HG02642 (cell line): Measurements from ENCODE around the gene BATF3.
"Not testable (repeated sequence)": the region's sequence is repeated elsewhere in the genome, so short reads cannot be mapped to it uniquely, and the experiment has no call there.

ENCODE experiments used
- ATAC-seq: cut with Tn5 transposase; IDR thresholded peaks from one replicate; pipeline ENCODE4 v1.9.1; 2021; ENCODE audit warnings: mild to moderate bottlenecking; ENCODE audit not compliant: unreplicated experiment, poor library complexity

BATF3 gene

GRCh38 chr1:212665241-212666115 is 34.2 kb downstream of the BATF3 start:
- peak; percentile 94 for ATAC-seq

DNA sequence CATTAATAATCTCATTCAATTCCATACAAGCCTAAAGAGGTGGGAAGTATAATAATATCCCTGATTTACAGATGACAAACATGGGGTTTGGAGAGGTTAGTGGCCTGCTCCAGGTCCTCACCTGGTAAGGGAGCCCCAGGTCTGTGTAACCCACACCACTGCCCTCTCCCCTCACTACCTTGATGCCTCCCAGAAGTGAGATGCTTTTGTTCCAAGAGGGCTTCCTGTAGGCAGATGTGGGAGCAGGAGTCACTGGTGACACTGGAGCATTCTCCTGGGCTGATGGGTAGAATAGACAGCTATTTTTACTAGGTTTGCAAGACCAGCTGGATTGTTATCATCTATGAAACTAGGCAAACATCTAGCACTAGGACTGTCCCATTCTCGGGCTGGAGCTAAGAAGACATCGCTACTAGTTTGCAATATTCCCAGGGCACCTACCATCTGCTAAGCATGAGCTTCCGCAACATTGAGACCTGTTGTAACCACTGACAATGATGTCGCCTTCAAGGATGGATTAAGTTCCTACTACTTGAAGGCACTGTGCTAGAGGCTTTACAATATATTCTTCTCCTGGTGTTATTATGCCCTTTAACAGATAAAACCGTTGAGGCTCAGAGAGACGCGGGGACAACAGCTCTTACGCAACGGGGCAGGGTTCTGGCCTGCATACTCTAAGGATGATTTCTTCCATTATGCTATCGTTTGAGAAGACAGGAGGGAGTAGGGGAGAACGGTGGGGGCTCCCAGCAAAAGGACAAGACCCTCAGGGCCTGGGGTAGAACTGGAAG is 35.0 kb downstream of the BATF3 start:
- no peak for ATAC-seq

DNA sequence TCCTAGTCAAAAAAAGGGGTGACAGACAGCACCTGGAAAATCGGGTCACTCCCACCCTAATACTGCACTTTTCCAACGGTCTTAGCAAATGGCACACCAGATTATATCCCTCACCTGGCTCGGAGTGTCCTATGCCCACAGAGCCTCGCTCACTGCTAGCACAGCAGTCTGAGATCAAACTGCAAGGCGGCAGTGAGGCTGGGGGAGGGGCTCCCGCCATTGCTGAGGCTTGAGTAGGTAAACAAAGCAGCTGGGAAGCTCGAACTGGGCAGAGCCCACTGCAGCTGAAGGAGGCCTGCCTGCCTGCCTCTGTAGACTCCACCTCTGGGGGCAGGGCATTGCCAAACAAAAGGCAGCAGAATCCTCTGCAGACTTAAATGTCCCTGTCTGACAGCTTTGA is 41.4 kb downstream of the BATF3 start:
- ATAC-seq = not testable (repeated sequence)

DNA sequence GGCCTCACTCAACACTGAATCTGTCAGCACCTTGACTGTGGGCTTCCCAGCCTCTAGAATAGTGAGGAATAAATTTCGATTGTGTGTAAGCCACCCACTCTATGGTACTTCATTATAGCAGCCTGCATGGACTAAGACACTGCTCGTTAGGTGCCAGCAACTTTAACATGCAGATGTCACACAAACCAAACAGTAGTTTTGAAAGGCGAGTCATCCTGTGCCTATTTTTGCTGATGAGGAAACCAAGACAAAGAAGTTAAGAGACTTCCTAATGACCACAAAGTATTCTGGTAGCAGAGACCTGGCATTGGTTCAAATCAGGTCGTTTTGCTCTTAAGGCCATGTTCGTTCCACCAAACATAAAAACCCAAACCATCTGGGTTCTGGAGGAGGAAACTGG is 42.9 kb downstream of the BATF3 start:
- no peak for ATAC-seq

DNA sequence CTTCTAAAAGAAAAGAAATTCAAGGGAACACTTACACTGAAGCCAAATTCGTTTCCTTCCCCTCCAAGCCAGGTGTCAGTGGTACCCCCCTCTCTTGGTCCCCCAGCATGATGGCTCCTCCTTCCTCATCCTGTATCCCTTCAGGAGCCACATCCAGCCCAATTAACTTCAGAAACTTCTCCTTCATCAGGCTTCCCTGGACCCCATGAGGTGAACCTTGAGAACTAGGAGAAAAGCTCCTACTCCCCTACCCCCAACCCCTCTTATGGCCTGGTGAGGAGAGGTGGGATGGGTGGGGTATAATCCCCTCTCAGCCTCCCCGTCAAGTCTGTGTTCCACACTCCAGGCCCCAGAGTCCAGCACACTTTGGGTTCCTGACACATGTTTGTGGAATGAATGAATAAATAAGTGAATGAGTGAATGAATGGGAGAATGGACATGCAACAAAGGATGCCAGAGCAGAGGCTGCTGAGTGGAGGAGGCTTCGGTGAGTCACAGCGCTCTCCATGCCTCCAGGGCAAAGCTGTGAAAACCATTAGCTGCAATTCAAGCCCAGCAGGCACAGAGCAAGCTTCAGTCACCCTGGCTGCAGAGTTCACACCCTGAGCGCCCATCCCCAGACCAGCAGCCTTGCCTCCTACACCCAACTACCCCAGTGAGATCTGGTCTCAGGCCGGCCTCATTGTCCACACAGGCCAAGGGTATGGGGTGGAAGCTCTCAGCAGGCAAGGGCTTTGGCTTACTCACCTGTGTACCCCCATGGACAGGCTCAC is 43.8 kb downstream of the BATF3 start:
- no peak for ATAC-seq

- ATAC-seq = no peak
Measured at GRCh38 chr1:212652609-212653008, 47.0 kb downstream of the BATF3 start.

GRCh38 chr1:212651977-212652376 is 47.7 kb downstream of the BATF3 start:
- no peak for ATAC-seq

DNA sequence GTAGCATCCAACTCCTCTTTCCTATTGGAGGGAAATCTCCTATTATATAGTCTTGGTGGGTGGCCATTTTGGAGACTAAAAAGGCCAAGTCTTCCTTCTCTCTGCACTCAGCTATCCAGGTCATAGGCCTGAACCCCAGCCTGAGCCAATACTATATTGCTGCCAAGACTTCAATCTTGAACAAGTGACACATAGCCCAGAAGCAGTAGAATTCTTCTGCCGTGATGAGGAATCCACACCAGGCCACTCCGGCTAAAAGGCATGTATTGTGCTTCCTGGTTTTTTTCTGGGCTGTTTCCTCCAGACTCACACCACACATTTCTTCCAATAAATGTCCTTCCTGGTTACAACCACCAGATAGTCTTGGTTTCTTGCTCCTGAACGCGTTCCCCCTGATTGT is 48.1 kb downstream of the BATF3 start:
- ATAC-seq = no peak

GRCh38 chr1:212650228-212650627 is 49.4 kb downstream of the BATF3 start:
- ATAC-seq = no peak

GRCh38 chr1:212649020-212649419 is 50.6 kb downstream of the BATF3 start:
- ATAC-seq = no peak

DNA sequence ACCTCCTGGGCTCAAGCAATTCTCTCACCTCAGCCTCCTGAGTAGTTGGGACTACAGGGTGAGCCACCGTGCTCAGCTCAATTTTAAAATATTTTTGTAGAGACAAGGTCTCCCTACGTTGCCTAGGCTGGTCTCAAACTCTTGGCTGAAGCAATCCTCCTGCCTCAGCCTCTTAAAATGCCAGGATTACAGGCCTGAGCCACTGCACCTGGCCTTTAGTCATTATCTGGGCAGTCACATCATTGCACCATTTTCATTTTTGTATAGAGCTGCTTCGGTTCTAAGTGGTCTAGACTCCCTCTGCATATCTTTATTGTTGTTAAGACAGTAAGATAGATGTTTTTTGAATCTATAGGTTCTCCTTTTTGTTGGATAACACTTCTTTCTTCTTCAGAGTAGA is 51.2 kb downstream of the BATF3 start:
- no peak for ATAC-seq

DNA sequence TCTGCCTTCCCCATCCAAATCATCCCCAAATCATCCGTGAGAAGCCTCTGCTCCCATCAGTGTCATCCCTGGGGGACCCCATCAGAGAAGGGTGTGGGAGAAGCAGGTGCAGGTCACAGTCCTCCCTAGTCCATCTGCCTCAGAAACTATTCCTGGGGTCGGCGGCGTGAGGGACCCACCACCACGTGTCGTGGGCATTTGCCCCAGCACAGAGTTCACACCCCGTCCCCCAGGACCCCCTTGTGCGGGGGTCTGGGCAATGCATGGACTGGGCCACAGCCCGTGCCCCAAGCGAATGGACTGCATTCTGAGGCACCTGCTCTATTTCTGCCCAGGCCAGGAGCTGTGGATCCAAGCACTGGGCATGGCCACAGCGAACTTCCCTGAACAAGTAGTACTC is 52.6 kb downstream of the BATF3 start:
- no peak for ATAC-seq

DNA sequence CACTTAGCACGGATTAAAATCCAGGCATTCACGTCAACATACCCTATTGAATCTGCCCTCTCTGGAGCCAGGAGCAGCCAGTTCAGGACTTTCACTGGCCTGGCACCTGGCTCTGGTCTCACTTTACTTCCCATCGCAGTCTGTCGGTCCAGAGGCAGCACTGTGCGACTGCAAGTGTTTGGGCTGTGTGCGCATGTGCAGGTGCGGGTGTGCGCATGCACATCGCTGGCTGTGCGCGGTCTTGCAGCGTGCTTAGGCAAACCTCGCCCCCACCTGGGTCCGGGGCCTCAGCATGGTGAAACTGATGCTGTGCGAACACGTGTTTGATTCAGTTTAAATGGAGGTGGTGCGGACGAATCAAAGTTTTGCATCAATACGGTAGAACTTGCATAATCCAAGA is 53.1 kb downstream of the BATF3 start:
- ATAC-seq = no peak

- ATAC-seq = no peak
Measured at GRCh38 chr1:212645546-212646543, 53.8 kb downstream of the BATF3 start.

DNA sequence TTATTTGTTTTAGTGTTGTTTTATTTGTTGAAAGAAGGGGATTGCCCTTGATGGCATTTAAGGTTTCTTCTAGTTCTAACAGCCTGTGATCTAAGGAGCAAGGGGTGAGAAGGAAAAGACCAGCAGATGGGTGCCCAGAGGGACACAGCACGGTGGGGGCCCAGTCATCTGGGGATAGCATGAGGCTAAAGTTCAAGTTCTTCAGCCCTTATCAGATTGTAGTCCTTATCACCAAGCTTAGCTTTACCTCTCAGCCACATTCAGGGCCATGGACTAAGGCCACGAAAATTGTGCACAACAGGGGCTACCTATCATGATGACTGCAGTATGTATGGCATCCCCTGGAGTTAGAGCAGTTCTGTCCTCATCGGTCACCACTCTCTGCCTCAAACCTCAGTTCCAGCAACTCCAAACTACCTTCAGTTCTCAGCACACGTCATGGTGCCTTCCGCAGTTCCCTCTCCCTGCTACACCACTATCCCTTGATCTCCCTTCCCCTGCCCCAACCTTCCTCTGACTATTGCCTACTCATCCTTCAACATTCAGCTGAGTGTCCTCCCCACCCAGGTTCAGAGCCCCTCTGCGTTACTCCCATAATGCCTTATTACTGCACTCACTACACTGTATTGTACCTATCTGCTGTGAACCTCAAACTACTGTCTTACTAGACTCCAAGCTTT is 54.6 kb downstream of the BATF3 start:
- no peak for ATAC-seq

- ATAC-seq = no peak
Measured at GRCh38 chr1:212643877-212644276, 55.8 kb downstream of the BATF3 start.

DNA sequence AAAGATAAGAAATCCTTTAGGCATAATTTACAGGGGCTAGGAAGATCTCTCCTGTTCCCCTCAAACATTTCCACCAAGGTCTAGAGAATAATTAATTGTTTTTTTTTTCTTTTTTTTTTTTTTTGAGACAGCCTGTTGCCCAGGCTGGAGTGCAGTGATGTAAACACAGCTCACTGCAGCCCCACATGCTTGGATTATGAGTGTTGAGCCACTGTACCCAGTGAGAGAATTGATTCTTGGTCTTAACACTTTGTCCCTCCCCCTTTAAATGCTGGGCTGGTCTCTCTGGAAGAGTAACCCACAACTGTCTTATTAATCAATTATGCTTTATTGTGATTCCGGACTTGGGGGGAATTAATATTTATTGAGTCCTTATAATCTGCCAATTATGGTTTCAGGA is 57.7 kb downstream of the BATF3 start:
- no peak for ATAC-seq

GRCh38 chr1:212640223-212640878 is 59.3 kb downstream of the BATF3 start:
- ATAC-seq = no peak

GRCh38 chr1:212639524-212639923 is 60.1 kb downstream of the BATF3 start:
- ATAC-seq = not testable (repeated sequence)
